Measurements from ENCODE around the gene TMEM33.

- TF ChIP-seq POLR2A (IDR thresholded peaks at IDR 0.05; ENCODE audit: control extremely low read depth in 1 of 2, low read depth in 2 of 2, low read length in 2 of 2) (peak; percentile 53 to 85), MAFK (IDR thresholded peaks at IDR 0.05; ENCODE audit: low read depth, low read length) (no peak), EP300 (IDR thresholded peaks at IDR 0.05; ENCODE audit: borderline replicate concordance in 1 of 2, low read depth in 2 of 2, low read length in 2 of 2) (no peak), EZH2 (IDR thresholded peaks at IDR 0.05; ENCODE audit: low read depth, low read length, severe bottlenecking) (no peak), CTCF (IDR thresholded peaks at IDR 0.05; ENCODE audit: control extremely low read depth in 1 of 3, insufficient read depth in 1 of 3, low read depth in 1 of 3, low read length in 3 of 3) (no peak), TCF12 (IDR thresholded peaks at IDR 0.05; ENCODE audit: low read depth, low read length) (no peak)
These were observed at the start of gene TMEM33 for GRCh38 chr4:41934901-41935651.

All from H1 (cell line).